Measurements from ENCODE around the gene TBC1D25. TPM values are rescaled to one million over a fixed set of nuclear protein-coding genes. Genes with fewer than 3 reads are reported as not detected.
A peak's percentile ranks its signal among the peaks of the same experiment; 100 is the strongest.

The TBC1D25 gene
- total RNA-seq, 1 donor from 2014 or later = 1.5 TPM

DNA sequence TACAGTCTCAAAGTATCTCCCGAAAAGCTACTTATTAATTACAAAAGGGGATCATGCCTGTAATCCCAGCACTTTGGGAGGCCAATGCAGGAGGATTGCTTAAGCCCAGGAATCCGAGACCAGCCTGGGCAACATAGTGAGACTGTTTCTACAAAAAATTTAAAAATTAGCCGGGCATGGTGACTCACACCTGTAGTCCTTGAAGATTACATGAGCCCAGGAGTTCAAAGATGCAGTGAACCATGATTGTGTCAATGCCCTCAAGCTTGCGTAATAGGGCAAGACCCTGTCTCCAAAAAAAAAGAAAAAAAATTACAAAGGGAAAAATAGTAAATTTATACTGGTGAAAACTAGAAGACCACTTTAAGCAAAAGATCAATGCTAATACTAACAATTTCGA lies 34.0 kb upstream of the TBC1D25 start:
- Histone ChIP-seq H3K9me3 (ENCODE audit: low read depth) (no peaks in the 10 kb centered on the region), H3K36me3 (no peaks in the 10 kb centered on the region), H2AFZ (replicated peaks) (no peak overlapping the region), H3K9ac (no peak overlapping the region), H3F3A (ENCODE audit: low read depth) (no peaks in the 10 kb centered on the region), H3K4me1 (peaks cover 3% of the 10 kb centered on the region), H3K4me2 (no peak overlapping the region), H3K4me3 (no peak overlapping the region), H4K20me1 (ENCODE audit: low read depth) (no peaks in the 10 kb centered on the region), H3K79me2 (ENCODE audit: low read depth) (no peaks in the 10 kb centered on the region), H3K27me3 (no peaks in the 10 kb centered on the region), H3K27ac (no peak overlapping the region)
- no peak overlapping the region for H3K27ac Mint-ChIP-seq
- TF ChIP-seq, protein P1, sequence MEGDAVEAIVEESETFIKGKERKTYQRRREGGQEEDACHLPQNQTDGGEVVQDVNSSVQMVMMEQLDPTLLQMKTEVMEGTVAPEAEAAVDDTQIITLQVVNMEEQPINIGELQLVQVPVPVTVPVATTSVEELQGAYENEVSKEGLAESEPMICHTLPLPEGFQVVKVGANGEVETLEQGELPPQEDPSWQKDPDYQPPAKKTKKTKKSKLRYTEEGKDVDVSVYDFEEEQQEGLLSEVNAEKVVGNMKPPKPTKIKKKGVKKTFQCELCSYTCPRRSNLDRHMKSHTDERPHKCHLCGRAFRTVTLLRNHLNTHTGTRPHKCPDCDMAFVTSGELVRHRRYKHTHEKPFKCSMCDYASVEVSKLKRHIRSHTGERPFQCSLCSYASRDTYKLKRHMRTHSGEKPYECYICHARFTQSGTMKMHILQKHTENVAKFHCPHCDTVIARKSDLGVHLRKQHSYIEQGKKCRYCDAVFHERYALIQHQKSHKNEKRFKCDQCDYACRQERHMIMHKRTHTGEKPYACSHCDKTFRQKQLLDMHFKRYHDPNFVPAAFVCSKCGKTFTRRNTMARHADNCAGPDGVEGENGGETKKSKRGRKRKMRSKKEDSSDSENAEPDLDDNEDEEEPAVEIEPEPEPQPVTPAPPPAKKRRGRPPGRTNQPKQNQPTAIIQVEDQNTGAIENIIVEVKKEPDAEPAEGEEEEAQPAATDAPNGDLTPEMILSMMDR (IDR thresholded peaks at IDR 0.05) = no peak
- TF ChIP-seq EZH2 (IDR thresholded peaks at IDR 0.05) (no peak), EZH2phosphoT487 (IDR thresholded peaks at IDR 0.05) (no peak)
- peaks cover 2% of the 10 kb centered on the region for H3K36me3 Mint-ChIP-seq
- H3K27me3 Mint-ChIP-seq (ENCODE audit: insufficient read depth, low read depth) = peaks cover 10% of the 10 kb centered on the region
- no peak for DNase-seq (ENCODE audit: low spot score)
- H3K9me3 Mint-ChIP-seq = peaks cover 11% of the 10 kb centered on the region
- no peak overlapping the region for H3K4me3 Mint-ChIP-seq
- H3K4me1 Mint-ChIP-seq = peaks cover 15% of the 10 kb centered on the region

- H3K9me3 ChIP-seq (ENCODE audit: low read depth) = no peaks in the 10 kb centered on the region
- peaks cover 15% of the 10 kb centered on the region for H3K4me1 Mint-ChIP-seq
- no peaks in the 10 kb centered on the region for H4K20me1 ChIP-seq (ENCODE audit: low read depth)
- no peak overlapping the region for H3K27ac ChIP-seq
- no peak overlapping the region for H3K4me2 ChIP-seq
- no peaks in the 10 kb centered on the region for H3K79me2 ChIP-seq (ENCODE audit: low read depth)
- H3K9ac ChIP-seq = no peak overlapping the region
- TF ChIP-seq EZH2 (IDR thresholded peaks at IDR 0.05) (no peak), EZH2phosphoT487 (IDR thresholded peaks at IDR 0.05) (no peak)
- TF ChIP-seq, protein P1 (IDR thresholded peaks at IDR 0.05) = no peak
- H3K4me3 Mint-ChIP-seq = peak overlapping the region; percentile 76
- peak; percentile 36 for DNase-seq (ENCODE audit: low spot score)
- peaks cover 3% of the 10 kb centered on the region for H3K4me1 ChIP-seq
- H3K27me3 ChIP-seq = no peaks in the 10 kb centered on the region
- H3F3A ChIP-seq (ENCODE audit: low read depth) = no peaks in the 10 kb centered on the region
- no peaks in the 10 kb centered on the region for H3K36me3 ChIP-seq
- peaks cover 5% of the 10 kb centered on the region for H3K36me3 Mint-ChIP-seq
- no peak overlapping the region for H3K4me3 ChIP-seq
- H3K27me3 Mint-ChIP-seq (ENCODE audit: insufficient read depth, low read depth) = peaks cover 10% of the 10 kb centered on the region
- no peak overlapping the region for H2AFZ ChIP-seq (replicated peaks)
- H3K27ac Mint-ChIP-seq = no peak overlapping the region
- H3K9me3 Mint-ChIP-seq = peaks cover 13% of the 10 kb centered on the region
Observed at GRCh38 chrX:48507246-48507645, 32.3 kb upstream of the TBC1D25 start.

DNA sequence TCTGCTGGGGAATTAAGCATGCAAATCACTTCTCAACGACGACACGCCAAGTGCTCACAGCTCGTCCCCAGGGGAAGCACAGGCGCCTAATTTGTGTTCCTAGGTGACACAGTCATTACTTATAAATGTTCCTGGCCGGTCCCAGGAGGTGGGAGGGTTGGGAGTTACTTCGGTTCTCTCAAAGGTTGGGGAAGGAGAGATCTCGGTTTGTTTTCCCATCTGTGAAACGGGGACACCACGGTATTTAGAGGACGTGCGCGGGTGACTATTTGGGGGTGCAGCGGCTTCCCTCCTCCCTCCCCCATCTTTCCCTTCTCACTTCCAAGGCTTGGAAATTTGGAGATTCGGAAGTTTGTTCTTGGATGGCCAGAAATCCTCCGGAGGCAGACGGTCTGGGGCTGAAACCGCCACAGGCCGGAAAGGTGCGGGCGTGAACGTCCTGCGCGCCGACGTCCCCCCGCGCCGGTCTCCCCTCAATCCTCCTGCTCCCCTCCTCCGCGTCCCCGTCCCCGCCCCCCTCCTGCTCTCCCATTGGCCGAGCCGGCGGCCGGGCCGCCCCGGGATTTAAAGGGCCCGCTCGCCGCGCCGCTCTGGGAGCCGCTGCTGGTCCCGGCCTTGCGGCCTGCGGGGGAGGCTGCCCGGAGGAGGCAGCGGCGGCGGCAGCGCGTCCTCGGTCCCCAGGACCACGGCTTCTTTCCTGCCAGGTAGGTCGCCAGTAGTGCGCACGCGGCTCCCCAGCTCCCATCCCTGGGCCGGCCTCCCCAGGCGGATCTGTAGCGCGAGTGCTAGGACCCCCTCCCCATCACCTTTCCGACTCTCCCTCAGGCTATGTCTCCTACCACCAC lies 30.9 kb upstream of the TBC1D25 start, which contains the start of gene PORCN:
Gene PORCN, plus strand, starts transcription at position 593 of the 845 bp plus-strand sequence. CDS start 829 bp downstream, outside the sequence.
- no peaks in the 10 kb centered on the region for H3K9me3 ChIP-seq (ENCODE audit: low read depth)
- no peak for TF ChIP-seq EZH2phosphoT487 (IDR thresholded peaks at IDR 0.05)
- TF ChIP-seq, protein P1 (IDR thresholded peaks at IDR 0.05) = no peak
- TF ChIP-seq EZH2 (IDR thresholded peaks at IDR 0.05) = no peak
- H2AFZ ChIP-seq (replicated peaks) = peak within 1 kb of the TSS; percentile 87
- no peaks in the 10 kb centered on the region for H3K27me3 ChIP-seq
- peaks cover 15% of the 10 kb centered on the region for H3K9me3 Mint-ChIP-seq
- H3K27ac Mint-ChIP-seq = no peak within 1 kb of the TSS
- H4K20me1 ChIP-seq (ENCODE audit: low read depth) = no peaks in the 10 kb centered on the region
- H3K4me3 ChIP-seq = peak within 1 kb of the TSS; percentile 73
- no peaks in the 10 kb centered on the region for H3K79me2 ChIP-seq (ENCODE audit: low read depth)
- H3K27me3 Mint-ChIP-seq (ENCODE audit: insufficient read depth, low read depth) = peaks cover 8% of the 10 kb centered on the region
- H3K4me1 ChIP-seq = peaks cover 3% of the 10 kb centered on the region
- peak within 1 kb of the TSS; percentile 58 for H3K9ac ChIP-seq
- H3K4me3 Mint-ChIP-seq = peak within 1 kb of the TSS; percentile 92
- peak; percentile 84 for DNase-seq (ENCODE audit: low spot score)
- peak within 1 kb of the TSS; percentile 81 for H3K4me2 ChIP-seq
- H3K4me1 Mint-ChIP-seq = peaks cover 18% of the 10 kb centered on the region
- H3K36me3 Mint-ChIP-seq = peaks cover 7% of the 10 kb centered on the region
- no peaks in the 10 kb centered on the region for H3K36me3 ChIP-seq
- no peak within 1 kb of the TSS for H3K27ac ChIP-seq
- H3F3A ChIP-seq (ENCODE audit: low read depth) = no peaks in the 10 kb centered on the region

All from neural progenitor cell (in vitro differentiated cells).